NCI-H146 (cell line): ENCODE measurements around the gene NLRP11.

Experiments
- DNase-seq: peaks from one replicate; lab custom pipeline; 2025; lab: John Stamatoyannopoulos, UW

NLRP11 gene

DNA sequence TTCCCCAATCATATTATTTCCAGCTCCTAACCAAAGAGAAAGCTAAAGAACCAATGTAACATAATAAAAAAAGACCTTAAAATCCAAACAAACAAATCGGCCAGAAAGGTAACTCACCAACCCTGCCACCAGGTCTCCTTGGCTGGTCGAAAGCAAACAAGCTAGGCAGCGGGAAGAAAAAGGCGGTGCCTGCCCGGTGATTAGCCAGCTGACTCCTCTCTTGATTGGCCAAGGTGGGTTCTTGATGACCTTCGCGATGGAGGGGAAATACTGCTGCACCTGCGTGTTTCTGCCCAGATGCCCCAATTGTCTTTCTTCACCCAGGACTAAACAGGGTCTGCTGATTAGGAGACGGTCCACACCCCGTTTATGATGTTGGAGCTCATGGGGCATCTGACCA is at the start of gene NLRP11:
Gene NLRP11 (minus strand): TSS at position 154 of the 400 bp plus-strand sequence. CDS start 13,825 bp downstream, outside the sequence.
- peak; percentile 6 for DNase-seq

GRCh38 chr19:55877211-55877610 is 45.4 kb upstream of the NLRP11 start:
- no peak for DNase-seq

DNA sequence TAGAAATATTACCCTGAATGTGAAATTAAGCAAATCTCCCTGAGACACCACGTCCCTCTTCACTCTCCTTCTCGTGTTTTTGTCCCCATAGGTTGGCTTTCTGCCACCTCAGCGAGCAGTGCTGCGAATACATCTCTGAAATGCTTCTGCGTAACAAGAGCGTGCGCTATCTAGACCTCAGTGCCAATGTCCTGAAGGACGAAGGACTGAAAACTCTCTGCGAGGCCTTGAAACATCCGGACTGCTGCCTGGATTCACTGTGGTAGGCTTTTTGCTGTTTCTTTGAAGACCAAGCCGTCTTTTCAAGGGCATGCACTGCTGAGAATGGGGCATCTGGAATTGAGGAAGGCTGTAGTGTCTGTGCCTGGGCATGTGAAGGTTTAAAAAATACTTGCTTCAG is 38.9 kb upstream of the NLRP11 start:
- DNase-seq = no peak

- DNase-seq = no peak
These were observed 35.3 kb upstream of the NLRP11 start for GRCh38 chr19:55867101-55867500.

GRCh38 chr19:55866521-55866920 is 34.7 kb upstream of the NLRP11 start:
- no peak for DNase-seq

DNA sequence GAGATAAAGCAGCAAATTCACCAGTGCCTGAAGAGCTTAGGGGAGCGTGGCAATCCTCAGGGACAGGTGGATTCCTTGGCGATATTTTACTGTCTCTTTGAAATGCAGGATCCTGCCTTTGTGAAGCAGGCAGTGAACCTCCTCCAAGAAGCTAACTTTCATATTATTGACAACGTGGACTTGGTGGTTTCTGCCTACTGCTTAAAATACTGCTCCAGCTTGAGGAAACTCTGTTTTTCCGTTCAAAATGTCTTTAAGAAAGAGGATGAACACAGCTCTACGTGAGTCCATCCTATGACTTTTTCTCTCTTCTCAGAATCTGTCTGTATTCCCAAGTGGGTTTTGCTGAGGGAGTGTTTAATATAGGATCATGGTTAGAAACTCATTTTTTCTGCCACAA is 27.2 kb upstream of the NLRP11 start:
- no peak for DNase-seq

DNA sequence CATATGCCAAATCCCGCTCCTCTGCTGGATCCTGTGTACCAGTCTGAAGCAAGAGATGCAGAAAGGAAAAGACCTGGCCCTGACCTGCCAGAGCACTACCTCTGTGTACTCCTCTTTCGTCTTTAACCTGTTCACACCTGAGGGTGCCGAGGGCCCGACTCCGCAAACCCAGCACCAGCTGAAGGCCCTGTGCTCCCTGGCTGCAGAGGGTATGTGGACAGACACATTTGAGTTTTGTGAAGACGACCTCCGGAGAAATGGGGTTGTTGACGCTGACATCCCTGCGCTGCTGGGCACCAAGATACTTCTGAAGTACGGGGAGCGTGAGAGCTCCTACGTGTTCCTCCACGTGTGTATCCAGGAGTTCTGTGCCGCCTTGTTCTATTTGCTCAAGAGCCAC is 26.6 kb upstream of the NLRP11 start:
- no peak for DNase-seq

- no peak for DNase-seq
These were observed 26.2 kb upstream of the NLRP11 start for GRCh38 chr19:55857974-55858373.

DNA sequence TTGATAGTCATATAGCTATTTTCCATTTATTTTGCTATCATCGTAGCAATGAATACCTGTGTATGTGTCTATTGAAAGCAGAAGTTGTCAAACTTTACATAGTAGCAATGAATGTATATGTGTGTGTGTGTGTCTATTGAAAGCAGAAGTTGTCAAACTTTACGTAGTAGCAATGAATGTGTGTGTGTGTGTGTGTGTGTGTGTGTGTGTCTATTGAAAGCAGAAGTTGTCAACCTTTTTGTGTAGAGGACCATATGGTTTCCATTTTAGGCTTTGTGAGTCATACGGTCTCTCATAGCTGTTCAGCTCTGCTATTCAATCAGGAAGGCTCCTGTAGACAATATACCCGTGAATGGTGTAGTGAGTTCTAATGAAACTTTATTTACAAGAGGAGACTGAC is 25.4 kb upstream of the NLRP11 start:
- no peak for DNase-seq

DNA sequence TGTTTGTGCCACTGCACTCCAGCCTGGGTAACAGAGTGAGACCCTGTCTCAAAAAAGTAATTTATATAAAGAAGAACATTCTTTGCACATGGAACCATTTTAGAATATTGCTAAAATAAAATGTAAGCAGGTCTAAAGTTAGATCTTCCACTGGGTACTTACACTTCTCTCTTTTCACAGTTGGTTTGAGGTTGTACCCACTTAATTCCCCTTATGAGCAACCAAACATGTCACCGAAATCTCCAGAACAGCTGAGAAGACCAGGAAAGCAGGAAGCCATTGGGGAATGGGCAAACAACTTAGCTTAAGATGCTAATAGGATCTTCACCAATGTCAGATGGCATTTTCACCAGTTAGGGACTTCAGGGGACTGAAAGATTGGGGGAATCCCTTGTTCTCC is 23.4 kb upstream of the NLRP11 start:
- no peak for DNase-seq

DNA sequence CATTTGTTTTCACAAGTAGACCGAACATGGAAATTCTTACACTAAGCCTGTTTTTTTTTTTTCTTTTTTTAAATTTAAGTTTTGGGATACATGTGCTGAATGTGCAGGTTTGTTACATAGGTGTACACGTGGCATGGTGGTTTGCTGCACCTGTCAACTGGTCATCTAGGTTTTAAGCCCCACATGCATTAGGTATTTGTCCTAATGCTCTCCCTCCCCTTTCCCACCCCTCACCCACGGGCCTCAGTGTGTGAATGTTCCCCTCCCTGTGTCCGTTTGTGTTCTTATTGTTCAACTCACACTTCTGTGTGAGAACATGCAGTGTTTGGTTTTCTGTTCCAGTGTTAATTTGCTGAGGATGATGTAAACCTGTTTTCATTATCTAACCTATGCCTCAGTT is 7.1 kb upstream of the NLRP11 start:
- DNase-seq = no peak

DNA sequence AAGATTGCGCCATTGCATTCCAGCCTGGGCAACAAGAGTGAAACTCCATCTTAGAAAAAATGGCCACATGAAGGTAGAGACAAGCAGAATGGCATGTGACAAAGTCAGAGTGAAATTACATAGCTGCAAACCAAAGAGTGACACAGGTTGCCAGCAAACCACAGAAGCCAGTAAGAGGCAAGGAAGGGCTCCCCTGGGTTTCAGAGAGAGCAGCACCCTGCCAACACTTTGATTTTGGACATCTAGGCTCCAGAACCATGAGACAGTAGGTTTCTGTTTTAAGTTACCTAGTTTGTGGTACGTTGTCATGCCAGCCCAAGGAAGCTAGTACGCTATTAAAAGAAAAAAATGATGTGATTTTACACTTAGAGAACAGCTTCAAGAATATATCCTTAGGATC is 6.5 kb upstream of the NLRP11 start:
- DNase-seq = no peak

DNA sequence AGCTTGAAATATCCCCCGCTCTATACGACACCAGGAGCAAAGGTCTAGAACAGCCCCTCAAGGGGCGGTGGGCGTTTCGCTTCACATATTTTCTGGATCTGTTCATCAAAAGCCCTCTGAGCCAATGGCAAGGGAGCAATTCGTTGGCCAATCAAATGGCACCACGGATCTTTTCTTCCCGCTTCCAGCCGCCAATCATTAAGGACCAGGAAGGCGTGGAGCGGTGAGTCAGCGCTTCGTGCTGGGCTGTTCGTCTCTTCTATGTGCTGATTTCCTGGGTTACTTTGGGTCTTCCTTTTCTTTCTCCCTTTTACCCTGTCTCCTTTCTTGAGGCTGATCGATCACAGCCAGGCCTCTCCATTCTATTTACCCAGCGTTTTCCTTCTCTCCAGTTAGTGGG is 4.5 kb upstream of the NLRP11 start, which contains the start of gene NLRP4:
Gene NLRP4 (plus strand): TSS at position 201 of the 400 bp plus-strand sequence. CDS start 15,541 bp downstream, outside the sequence.
- DNase-seq = peak; percentile 32

DNA sequence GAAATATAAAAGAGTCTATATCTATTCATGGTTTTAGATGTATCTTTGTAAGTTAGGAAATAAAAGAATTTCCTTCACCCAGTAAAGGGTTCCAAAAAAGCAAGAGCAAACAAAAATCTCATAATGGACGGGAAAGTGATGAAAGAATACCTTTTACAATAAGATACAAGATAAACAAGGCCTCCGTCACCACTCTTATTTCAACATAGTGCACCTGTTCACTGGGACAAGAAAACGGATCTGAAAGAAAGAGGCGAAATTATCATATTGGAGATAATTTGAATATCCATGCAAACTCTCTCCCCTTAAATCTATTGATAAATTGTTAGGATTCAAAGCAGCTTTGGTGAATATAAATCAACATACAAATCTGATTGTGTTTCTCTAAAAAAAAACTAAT is 877 bp upstream of the NLRP11 start:
- no peak for DNase-seq

DNA sequence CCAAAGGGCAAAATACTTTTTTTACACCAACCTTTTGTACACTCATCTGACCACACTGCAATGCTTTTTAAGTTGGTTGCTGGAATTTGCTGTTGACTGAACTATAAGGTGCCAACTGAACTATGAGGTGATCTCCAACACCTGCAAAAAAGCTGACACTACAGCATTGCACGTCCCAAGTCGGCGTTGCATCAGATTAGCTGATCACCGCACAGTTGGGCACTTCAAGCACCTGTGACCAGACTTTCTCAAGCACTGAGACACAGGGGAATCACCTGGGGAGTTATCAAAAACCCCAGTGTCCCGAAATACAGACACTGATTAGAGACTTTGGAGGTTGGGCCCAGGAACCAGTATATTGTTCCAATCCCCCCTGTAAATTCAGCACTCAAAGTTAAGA is 1.1 kb downstream of the NLRP11 start:
- DNase-seq = no peak

- no peak for DNase-seq
These were observed 11.8 kb downstream of the NLRP11 start for GRCh38 chr19:55820037-55820436.

DNA sequence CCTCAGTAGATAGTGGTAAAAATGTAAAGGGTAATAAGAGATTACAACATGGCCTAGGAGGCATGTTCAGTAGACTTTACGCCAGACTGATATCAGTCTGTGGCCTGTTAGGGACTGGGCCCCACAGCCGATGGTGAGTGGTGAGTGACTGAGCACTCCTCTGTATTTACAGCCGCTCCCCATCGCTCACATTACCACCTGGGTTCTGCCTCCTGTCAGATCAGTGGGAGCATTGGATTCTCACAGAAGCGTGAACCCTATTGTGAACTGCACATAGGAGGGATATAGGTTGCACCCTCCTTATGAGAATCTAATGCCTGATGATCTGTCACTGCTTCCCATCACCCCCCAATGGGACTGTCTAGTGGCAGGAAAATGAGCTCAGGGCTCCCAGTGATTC is 17.9 kb downstream of the NLRP11 start:
- DNase-seq = no peak

- DNase-seq = no peak
These were observed 19.4 kb downstream of the NLRP11 start for GRCh38 chr19:55812449-55812848.

- DNase-seq = no peak
These were observed 20.5 kb downstream of the NLRP11 start for GRCh38 chr19:55811340-55811739.

DNA sequence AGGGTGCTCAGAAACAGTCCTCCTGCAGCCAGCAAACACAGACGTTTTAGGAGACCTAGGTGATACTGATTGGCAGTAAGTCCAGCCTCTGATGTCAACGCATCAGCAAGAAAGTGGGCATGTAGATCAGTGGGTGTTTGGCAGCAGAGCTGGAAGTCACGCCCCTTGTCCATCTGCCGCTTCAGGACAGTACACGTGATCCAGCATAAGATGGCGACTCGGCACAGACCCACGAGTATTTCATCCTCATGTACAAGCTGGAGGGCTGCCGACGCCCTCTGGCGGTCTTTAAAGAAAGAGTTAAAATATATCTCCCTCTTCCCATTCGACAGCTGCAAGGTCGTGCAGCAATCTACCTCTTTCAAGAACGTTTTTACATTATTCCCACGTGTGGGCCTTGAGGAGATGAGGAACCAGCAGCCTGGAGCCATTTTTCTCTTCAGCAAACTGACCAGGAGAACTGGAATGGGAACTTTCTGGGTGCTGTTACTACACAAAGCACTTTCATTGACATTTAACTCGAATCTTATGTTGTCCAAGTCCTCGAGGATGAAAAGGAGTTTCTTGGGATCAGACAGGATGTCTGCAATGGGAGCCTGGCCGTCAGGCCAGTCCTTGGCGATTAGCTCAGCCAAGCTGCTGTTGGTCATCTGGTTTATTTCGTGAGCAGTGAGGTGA is 22.3 kb downstream of the NLRP11 start:
- DNase-seq = peak; percentile 88

- no peak for DNase-seq
These were observed 29.5 kb downstream of the NLRP11 start for GRCh38 chr19:55802281-55802680.

DNA sequence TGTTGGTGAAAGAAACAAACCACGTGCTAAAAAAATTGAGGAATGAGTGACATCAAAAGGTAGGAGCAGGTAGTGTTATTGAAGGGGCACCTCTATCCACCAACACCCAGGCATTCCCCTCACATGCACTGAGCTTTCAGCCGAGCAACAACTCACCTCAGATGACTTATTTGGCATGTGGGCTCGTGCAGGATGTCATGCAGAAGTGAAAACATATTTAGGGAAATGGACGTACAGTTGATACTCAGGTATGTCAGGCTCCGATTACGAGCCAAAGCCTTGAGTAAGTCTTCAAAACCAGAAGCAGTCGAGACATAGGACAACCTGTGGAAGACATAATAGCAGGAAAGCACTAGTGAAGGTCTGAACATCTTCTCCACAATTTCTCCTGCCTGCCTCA is 30.4 kb downstream of the NLRP11 start:
- DNase-seq = no peak

DNA sequence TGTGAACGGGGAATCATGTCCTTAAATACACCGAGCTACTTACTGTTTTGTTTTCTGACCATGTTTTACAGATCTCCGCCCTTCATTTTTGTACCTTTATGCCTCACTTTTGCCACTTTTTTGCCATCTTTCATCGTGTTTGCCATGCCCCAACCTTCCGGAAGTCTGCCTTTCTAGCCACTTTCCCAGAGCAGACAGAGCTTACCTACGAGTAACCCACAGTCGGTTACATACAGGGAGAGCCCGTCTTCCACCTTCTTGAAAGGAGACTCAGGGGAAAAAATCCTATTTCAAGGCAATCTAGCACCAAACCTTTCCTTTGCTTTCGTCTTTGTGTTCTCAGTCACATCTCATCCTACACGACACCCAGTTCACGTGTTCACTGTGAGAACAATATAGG is 36.8 kb downstream of the NLRP11 start:
- no peak for DNase-seq

DNA sequence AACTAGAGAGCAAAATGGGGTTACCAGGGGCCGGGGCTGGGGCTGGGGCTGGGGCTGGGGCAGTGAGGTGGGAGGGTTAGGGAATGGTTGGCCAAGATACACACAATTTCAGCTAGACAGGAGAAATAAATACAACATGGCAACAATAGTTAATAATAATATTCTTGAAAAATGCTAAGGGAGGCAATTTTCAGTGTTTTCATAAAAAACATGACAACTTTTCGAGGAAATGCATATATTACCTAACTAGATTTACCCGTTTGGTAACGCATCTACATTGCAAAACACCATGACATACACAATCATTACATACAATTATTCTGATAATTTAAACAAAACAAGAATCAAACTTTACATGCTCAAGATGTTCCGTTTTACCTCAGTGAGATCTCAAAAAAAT is 50.7 kb downstream of the NLRP11 start:
- DNase-seq = no peak
